ENCODE results near the gene SMIM20.

DNA sequence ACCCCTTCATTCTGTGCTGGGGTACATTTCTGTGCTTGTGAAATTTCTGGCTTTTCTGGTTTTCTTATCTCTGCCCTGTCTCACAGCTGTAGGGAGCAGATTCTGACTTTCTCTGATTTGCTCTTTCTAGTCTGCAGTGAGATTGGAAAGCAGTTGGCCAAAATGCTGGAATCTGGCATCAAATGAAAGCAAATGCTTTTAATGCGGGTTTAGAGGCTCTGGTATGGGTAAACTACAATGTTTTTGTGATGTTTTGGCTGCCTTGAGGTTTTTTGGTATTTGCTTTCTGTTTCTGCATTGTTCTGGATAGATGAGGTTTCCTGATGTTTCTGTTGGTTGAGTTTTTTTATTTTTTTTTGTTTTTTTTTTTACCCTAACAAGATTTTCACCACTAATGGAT, 23.8 kb downstream of the SMIM20 start:
- no peak for TF ChIP-seq FOXA1 (IDR thresholded peaks at IDR 0.05)
- no peak for TF ChIP-seq TARDBP (IDR thresholded peaks at IDR 0.05)
- no peak for TF ChIP-seq SP1 (IDR thresholded peaks at IDR 0.05)
- TF ChIP-seq BHLHE40 (IDR thresholded peaks at IDR 0.05; ENCODE audit: borderline replicate concordance) = no peak
- TF ChIP-seq SUZ12 (IDR thresholded peaks at IDR 0.05) = no peak
- TF ChIP-seq ARNT (IDR thresholded peaks at IDR 0.05) = no peak
- TF ChIP-seq NFRKB (IDR thresholded peaks at IDR 0.05) = no peak
